Small intestine (tissue), 7 donors: Measurements from ENCODE around the gene CTNNA1. TPM values are rescaled to one million over a fixed set of nuclear protein-coding genes. Genes with fewer than 3 reads are reported as not detected.

Experiments used
- DNase-seq, 2 donors: peaks; one replicate each; pipeline versions ENCODE4 v3.0.0 to v3.0.0-alpha.2; 2013
- FAIRE-seq: peaks from 2 replicates; lab custom pipeline; 2012; peaks lifted over from hg19 to GRCh38; lab: Jason Lieb, UNC
- H3K27ac ChIP-seq, 3 donors: one replicate each; pipeline ENCODE4 v1.5.1; 2013; ENCODE audit warnings: low read length in 2 of 3, mild to moderate bottlenecking in 2 of 3, control low read depth in 1 of 3, inconsistent platforms in 1 of 3, low read depth in 1 of 3, moderate library complexity in 1 of 3
- H3K27me3 ChIP-seq, 3 donors: one replicate each; pipeline ENCODE4 v1.6.1; 2013; ENCODE audit warnings: low read length in 3 of 3, inconsistent platforms in 1 of 3; ENCODE audit not compliant: control insufficient read depth in 3 of 3, insufficient read depth in 3 of 3
- H3K36me3 ChIP-seq, 3 donors: one replicate each; pipeline ENCODE4 v1.6.1; 2013; ENCODE audit warnings: low read length in 3 of 3, inconsistent platforms in 1 of 3, low read depth in 1 of 3, mild to moderate bottlenecking in 1 of 3, moderate library complexity in 1 of 3; ENCODE audit not compliant: control insufficient read depth in 3 of 3, insufficient read depth in 2 of 3
- H3K4me1 ChIP-seq, 3 donors: one replicate each; pipeline ENCODE4 v1.6.1; 2013; ENCODE audit warnings: low read length in 2 of 3, inconsistent platforms in 1 of 3, low read depth in 1 of 3, mild to moderate bottlenecking in 1 of 3, moderate library complexity in 1 of 3; ENCODE audit not compliant: control insufficient read depth in 3 of 3, insufficient read depth in 2 of 3
- H3K4me3 ChIP-seq, 3 donors: one replicate each; pipeline ENCODE4 v1.5.1; 2013; ENCODE audit warnings: low read length in 3 of 3, control low read depth in 1 of 3, inconsistent platforms in 1 of 3, low read depth in 1 of 3, mild to moderate bottlenecking in 1 of 3, moderate library complexity in 1 of 3
- H3K9me3 ChIP-seq, 2 donors: one replicate each; pipeline ENCODE4 v1.6.1; 2013; ENCODE audit warnings: low read depth in 1 of 2, low read length in 1 of 2; ENCODE audit not compliant: control insufficient read depth in 2 of 2, insufficient read depth in 1 of 2
- WGBS, 3 donors: extraction: QIAGEN DNeasy Blood & Tissue Kit; methylation state at CpG; one replicate each; pipeline ENCODE4 v1.1.7; 2013; 5-methylcytosine and 5-hydroxymethylcytosine counted together
- polyA plus RNA-seq, 4 donors: library from polyadenylated mRNA; stranded (reverse) in 3 of 4; unstranded in 1 of 4; fragments of 200-250 nt in 3 of 4; fragments of 120-200 nt in 1 of 4; gene quantifications; one replicate each; pipeline versions ENCODE4 v1.2.1 to v1.2.3, GENCODE V29; 2013
- donor health status: healthy with polysubstance abuse.
- donor health status: control.
- donor health status: control.
- donor health status: Bipolar disorder and iron deficiency.
- donor health status: healthy.

The CTNNA1 gene
- polyA plus RNA-seq, 4 donors = 145 to 286 (median 196) TPM

DNA sequence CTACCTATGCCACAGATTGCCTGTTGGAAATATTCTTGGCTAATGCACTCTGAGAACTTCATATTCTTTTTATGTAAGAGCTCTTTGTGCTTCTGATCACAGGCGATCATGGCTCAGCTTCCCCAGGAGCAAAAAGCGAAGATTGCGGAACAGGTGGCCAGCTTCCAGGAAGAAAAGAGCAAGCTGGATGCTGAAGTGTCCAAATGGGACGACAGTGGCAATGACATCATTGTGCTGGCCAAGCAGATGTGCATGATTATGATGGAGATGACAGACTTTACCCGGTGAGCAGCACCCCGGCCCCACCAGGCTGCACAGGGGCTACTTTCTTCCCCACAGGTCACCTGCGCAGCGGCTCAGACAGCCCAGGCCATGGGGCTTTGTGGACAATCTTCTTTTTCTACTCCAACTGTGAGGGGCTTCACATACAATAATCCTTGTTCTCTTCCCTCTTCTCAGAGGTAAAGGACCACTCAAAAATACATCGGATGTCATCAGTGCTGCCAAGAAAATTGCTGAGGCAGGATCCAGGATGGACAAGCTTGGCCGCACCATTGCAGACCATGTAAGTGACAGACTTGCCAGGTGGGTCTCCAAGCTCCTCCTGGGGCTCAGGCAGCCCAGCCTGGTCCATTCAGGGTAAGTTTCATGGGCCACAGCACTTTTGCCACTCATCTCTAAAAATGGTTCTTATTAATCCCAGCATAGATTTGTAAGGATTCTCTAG lies 177.3 kb downstream of the CTNNA1 start:
- H3K4me1 ChIP-seq = peaks cover 0 to 13% (median 0%) of the 10 kb centered on the region in 3 donors
- H3K9me3 ChIP-seq = no peaks in the 10 kb centered on the region
- no peak for FAIRE-seq
- H3K27me3 ChIP-seq = no peaks in the 10 kb centered on the region
- no peak overlapping the region for H3K4me3 ChIP-seq
- H3K36me3 ChIP-seq = peaks cover 13 to 89% (median 28%) of the 10 kb centered on the region in 3 donors
- 79 to 89% (median 86%) methylated on average over 10 of the region's 10 CpGs for whole genome bisulfite sequencing, 3 donors
- no peak for DNase-seq
- H3K27ac ChIP-seq = no peak overlapping the region

DNA sequence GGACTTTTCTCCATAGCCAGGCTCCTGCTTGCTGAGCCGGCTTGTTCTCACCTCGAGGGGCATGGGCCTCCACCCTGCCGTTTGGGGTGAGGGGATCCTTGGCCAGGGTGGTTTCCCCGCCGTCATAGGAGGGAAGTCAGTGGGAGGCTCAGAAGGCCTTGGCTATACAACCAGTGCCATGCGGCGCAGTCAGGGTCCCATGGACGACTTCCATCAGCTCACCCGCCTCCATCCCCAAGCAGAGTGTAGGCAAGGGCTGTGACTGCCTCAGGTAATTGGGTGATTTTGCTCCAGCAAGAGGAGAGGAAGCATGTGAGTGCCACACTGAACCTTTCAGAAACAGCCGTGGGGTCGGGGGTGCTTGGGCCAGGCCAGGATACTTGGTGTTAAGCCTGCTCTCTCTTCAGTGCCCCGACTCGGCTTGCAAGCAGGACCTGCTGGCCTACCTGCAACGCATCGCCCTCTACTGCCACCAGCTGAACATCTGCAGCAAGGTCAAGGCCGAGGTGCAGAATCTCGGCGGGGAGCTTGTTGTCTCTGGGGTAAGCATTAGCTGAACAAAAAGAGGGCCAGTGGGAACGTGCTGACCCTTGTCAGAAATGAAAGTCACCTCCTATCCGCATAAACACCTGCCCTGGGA lies 179.1 kb downstream of the CTNNA1 start:
- Histone ChIP-seq H3K4me1 (peaks cover 0 to 9% (median 0%) of the 10 kb centered on the region in 3 donors), H3K9me3 (no peaks in the 10 kb centered on the region), H3K4me3 (no peak overlapping the region), H3K27me3 (no peaks in the 10 kb centered on the region), H3K27ac (no peak overlapping the region), H3K36me3 (peaks cover 13 to 87% (median 24%) of the 10 kb centered on the region in 3 donors)
- WGBS, 3 donors = 84 to 87% (median 86%) methylated on average over 20 of the region's 20 CpGs
- DNase-seq = no peak
- FAIRE-seq = no peak

- no peak overlapping the region for H3K27ac ChIP-seq
- no peak overlapping the region for H3K4me3 ChIP-seq
- no peaks in the 10 kb centered on the region for H3K27me3 ChIP-seq
- H3K9me3 ChIP-seq = no peaks in the 10 kb centered on the region
- H3K36me3 ChIP-seq = peaks cover 13 to 85% (median 24%) of the 10 kb centered on the region in 3 donors
- 91 to 93% (median 92%) methylated on average over 18 of the region's 18 CpGs for WGBS, 3 donors
- peaks cover 0 to 4% (median 0%) of the 10 kb centered on the region in 3 donors for H3K4me1 ChIP-seq
- DNase-seq = no peak
- no peak for FAIRE-seq
These were observed 180.5 kb downstream of the CTNNA1 start for GRCh38 chr5:138933522-138934290.

GRCh38 chr5:138934971-138935370 lies 181.7 kb downstream of the CTNNA1 start:
- H3K36me3 ChIP-seq = peaks cover 13 to 74% (median 24%) of the 10 kb centered on the region in 3 donors
- 91 to 96% (median 95%) methylated on average over 12 of the region's 12 CpGs for WGBS, 3 donors
- no peaks in the 10 kb centered on the region for H3K9me3 ChIP-seq
- FAIRE-seq (no peak), DNase-seq (no peak)
- H3K27me3 ChIP-seq = no peaks in the 10 kb centered on the region
- H3K4me1 ChIP-seq = peaks cover 0 to 4% (median 0%) of the 10 kb centered on the region in 3 donors
- no peak overlapping the region for H3K27ac ChIP-seq
- no peak overlapping the region for H3K4me3 ChIP-seq

DNA sequence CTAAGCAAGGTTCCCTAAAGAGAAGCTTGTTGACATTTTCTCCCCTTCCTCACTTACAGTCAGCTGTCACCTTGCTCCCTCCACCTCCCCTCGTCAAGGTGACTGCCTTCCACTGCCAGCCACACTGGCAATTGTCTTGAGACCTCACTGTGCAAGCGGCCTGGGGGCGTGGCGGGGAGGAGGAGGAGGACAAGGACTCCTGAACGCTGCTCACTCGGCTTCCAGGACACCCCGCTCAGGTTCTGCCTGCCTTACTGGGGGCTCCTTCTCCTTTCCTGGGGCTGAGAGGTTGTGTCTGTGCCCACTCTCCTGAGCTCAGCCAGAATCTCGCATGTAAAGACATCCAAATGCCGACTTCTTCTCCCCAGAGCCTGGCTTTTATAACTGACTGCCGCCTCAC lies 182.2 kb downstream of the CTNNA1 start:
- FAIRE-seq (no peak), DNase-seq (no peak)
- Histone ChIP-seq H3K4me3 (no peak overlapping the region), H3K9me3 (no peaks in the 10 kb centered on the region), H3K27ac (no peak overlapping the region), H3K36me3 (peaks cover 12 to 69% (median 24%) of the 10 kb centered on the region in 3 donors), H3K4me1 (peaks cover 0 to 4% (median 0%) of the 10 kb centered on the region in 3 donors), H3K27me3 (no peaks in the 10 kb centered on the region)
- 81 to 95% (median 90%) methylated on average over 10 of the region's 10 CpGs for WGBS, 3 donors

DNA sequence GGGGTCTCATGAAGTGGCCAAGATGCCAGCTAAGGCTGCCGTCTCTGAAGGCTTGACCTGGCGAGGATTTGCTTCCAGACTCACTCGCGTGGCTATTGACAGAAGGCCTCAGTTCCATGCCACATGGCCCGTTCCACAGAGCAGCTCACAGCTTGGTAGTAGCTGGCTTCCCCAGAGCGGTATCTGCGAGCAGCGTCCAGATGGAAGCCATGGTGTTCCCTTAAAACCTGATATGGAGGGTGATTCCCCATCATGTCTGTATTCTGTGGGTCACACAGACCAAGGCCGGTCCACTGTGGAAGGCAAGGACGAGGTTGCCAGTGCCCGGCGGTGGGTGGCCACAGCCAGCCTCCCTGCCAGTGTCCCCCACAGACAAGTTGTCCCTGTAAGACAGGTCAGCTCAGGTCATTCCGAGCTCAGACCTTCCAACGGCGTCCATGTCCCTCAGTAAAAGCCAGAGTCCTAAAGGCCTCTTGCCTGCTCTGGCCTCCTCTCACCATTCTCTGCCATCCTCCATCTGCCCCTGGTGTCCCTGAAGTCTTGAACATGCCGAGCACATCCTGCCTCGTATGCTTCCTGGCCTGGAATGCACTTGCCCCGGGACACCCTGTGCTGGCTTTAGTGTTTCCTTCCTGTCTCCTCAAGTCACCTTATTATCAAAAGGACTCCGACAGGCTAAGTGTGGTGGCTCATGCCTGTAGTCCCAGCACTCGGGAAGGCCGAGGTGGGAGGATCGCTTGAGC lies 183.2 kb downstream of the CTNNA1 start:
- 88 to 94% (median 92%) methylated on average over 22 of the region's 22 CpGs for WGBS, 3 donors
- no peak overlapping the region for H3K27ac ChIP-seq
- DNase-seq = no peak
- no peaks in the 10 kb centered on the region for H3K27me3 ChIP-seq
- no peak for FAIRE-seq
- H3K36me3 ChIP-seq = peaks cover 7 to 59% (median 20%) of the 10 kb centered on the region in 3 donors
- no peak overlapping the region for H3K4me3 ChIP-seq
- peaks cover 0 to 4% (median 0%) of the 10 kb centered on the region in 3 donors for H3K4me1 ChIP-seq
- no peaks in the 10 kb centered on the region for H3K9me3 ChIP-seq

- H3K4me3 ChIP-seq = no peak overlapping the region
- H3K9me3 ChIP-seq = no peaks in the 10 kb centered on the region
- peaks cover 7 to 54% (median 15%) of the 10 kb centered on the region in 3 donors for H3K36me3 ChIP-seq
- peaks cover 0 to 4% (median 0%) of the 10 kb centered on the region in 3 donors for H3K4me1 ChIP-seq
- 47 to 88% (median 74%) methylated on average over 2 of the region's 2 CpGs for WGBS, 3 donors
- H3K27ac ChIP-seq = peak overlapping the region in 1 of 3 donors; percentile 19
- no peak for DNase-seq
- FAIRE-seq = no peak
- H3K27me3 ChIP-seq = no peaks in the 10 kb centered on the region
These were observed 183.7 kb downstream of the CTNNA1 start for GRCh38 chr5:138936968-138937345.
